HG03103 (cell line): Measurements from ENCODE around the gene SPTY2D1.

Experiments used
- ATAC-seq: cut with Tn5 transposase; IDR thresholded peaks from one replicate; pipeline ENCODE4 v1.9.1; 2021; ENCODE audit warnings: low read depth; ENCODE audit not compliant: unreplicated experiment

The SPTY2D1 gene

DNA sequence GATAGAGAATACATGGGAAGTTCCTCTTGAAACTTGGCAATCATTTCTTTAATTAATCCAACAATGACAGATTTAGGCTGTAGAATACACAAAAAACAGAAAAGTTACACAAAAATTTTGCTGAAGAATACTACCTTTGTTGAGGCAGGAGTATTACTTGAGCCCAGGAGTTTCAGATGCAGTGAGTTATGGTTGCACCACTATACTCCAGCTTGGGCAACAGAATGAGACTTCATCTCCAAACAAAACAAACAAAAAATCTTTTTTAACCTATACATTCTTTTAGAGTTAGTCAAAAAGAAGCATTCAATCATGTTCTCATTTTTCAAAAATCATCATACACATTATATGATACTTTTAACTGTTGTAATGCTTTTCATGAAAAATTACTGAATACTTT, 67.7 kb downstream of the SPTY2D1 start:
- ATAC-seq: no peak

DNA sequence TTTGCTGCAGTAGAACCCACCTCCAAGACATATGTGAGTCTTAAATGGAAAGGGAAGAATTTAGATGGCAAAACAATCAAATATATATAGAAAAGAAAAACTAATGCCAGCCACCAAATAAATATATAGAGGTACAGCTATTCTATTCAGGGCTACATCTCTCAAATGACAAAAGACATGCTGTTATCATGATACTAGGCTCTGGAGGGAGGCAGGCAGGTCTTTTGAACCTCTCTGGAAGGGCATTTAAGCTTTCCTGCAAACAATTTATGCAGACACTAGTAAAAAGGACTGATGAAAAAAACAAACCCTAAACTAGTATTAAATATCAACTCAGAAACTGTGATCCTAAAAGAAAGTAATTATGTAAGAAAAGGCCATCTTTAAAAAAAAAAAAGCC, 70.0 kb downstream of the SPTY2D1 start:
- ATAC-seq: no peak

GRCh38 chr11:18563090-18563730, 70.9 kb downstream of the SPTY2D1 start:
- no peak for ATAC-seq
